Glutamatergic neuron (in vitro differentiated cells): ENCODE results near the gene AKR1C1. TPM values are rescaled to one million over a fixed set of nuclear protein-coding genes. Genes with fewer than 3 reads are reported as not detected.
"Not testable (repeated sequence)": the region's sequence is repeated elsewhere in the genome, so short reads cannot be mapped to it uniquely, and the experiment has no call there.

ENCODE experiments used
- DNase-seq: peaks from one replicate; pipeline ENCODE4 v3.0.0; 2022
- H3K27ac Mint-ChIP-seq: one replicate; pipeline ENCODE4 v1.8.0; 2020; ENCODE audit warnings: mild to moderate bottlenecking, mixed read lengths, inconsistent platforms; ENCODE audit not compliant: unreplicated experiment
- H3K27me3 Mint-ChIP-seq: one replicate; pipeline ENCODE4 v1.8.0; 2020; ENCODE audit warnings: mild to moderate bottlenecking, moderate library complexity, mixed read lengths, inconsistent platforms; ENCODE audit not compliant: unreplicated experiment
- H3K36me3 Mint-ChIP-seq: one replicate; pipeline ENCODE4 v1.8.0; 2020; ENCODE audit warnings: mild to moderate bottlenecking, mixed read lengths, inconsistent platforms; ENCODE audit not compliant: unreplicated experiment
- H3K4me1 Mint-ChIP-seq: one replicate; pipeline ENCODE4 v1.8.0; 2020; ENCODE audit warnings: mild to moderate bottlenecking, low read depth, mixed read lengths, inconsistent platforms; ENCODE audit not compliant: unreplicated experiment
- H3K4me3 Mint-ChIP-seq: one replicate; pipeline ENCODE4 v1.8.0; 2020; ENCODE audit warnings: mild to moderate bottlenecking, mixed read lengths, inconsistent platforms; ENCODE audit not compliant: unreplicated experiment
- H3K9me3 Mint-ChIP-seq: one replicate; pipeline ENCODE4 v1.8.0; 2020; ENCODE audit warnings: mild to moderate bottlenecking, moderate library complexity, mixed read lengths, inconsistent platforms; ENCODE audit not compliant: unreplicated experiment
- total RNA-seq: library from RNA; stranded (reverse); fragmentation: NEBNext Ultra II Directional; extraction: Animal tissue kit (Norgen Biotek cat#: 25700); gene quantifications from one replicate; pipeline ENCODE4 v1.2.1, GENCODE V29; 2021; ENCODE audit not compliant: unreplicated experiment
- TF ChIP-seq, protein P1 (sequence below): fragments of 200-600 bp; sonication (generic); IDR thresholded peaks from one replicate; pipeline ENCODE4 v1.5.0; 2021; ENCODE audit not compliant: partially characterized antibody, unreplicated experiment

AKR1C1 gene
- total RNA-seq, 1 donor from 2014 or later, result 24.7 TPM

DNA sequence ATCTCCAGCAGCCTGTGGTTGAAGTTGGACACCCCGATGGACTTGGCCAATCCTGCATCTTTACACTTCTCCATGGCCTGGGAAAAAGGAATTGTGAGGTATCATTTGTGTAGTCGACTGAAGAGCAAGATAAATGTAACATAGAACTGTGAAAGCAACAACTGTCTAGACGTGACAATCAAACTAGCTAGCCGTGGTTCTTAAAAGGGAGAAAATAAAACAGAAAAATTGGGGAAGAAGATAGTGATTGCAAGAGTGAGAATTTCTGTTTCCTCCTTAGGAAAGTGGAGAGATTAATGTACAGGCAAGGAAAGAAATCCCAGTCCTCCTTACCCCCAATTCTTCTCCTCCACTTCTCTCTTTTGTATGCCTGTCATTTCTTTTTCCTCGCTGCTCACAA is 35.5 kb downstream of the AKR1C1 start:
- H3K4me1 Mint-ChIP-seq, result no peaks in the 10 kb centered on the region
- TF ChIP-seq, protein P1, sequence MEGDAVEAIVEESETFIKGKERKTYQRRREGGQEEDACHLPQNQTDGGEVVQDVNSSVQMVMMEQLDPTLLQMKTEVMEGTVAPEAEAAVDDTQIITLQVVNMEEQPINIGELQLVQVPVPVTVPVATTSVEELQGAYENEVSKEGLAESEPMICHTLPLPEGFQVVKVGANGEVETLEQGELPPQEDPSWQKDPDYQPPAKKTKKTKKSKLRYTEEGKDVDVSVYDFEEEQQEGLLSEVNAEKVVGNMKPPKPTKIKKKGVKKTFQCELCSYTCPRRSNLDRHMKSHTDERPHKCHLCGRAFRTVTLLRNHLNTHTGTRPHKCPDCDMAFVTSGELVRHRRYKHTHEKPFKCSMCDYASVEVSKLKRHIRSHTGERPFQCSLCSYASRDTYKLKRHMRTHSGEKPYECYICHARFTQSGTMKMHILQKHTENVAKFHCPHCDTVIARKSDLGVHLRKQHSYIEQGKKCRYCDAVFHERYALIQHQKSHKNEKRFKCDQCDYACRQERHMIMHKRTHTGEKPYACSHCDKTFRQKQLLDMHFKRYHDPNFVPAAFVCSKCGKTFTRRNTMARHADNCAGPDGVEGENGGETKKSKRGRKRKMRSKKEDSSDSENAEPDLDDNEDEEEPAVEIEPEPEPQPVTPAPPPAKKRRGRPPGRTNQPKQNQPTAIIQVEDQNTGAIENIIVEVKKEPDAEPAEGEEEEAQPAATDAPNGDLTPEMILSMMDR, result no peak
- no peak overlapping the region for H3K27ac Mint-ChIP-seq
- no peaks in the 10 kb centered on the region for H3K36me3 Mint-ChIP-seq
- no peaks in the 10 kb centered on the region for H3K27me3 Mint-ChIP-seq
- no peak overlapping the region for H3K4me3 Mint-ChIP-seq
- no peak for DNase-seq
- no peaks in the 10 kb centered on the region for H3K9me3 Mint-ChIP-seq

DNA sequence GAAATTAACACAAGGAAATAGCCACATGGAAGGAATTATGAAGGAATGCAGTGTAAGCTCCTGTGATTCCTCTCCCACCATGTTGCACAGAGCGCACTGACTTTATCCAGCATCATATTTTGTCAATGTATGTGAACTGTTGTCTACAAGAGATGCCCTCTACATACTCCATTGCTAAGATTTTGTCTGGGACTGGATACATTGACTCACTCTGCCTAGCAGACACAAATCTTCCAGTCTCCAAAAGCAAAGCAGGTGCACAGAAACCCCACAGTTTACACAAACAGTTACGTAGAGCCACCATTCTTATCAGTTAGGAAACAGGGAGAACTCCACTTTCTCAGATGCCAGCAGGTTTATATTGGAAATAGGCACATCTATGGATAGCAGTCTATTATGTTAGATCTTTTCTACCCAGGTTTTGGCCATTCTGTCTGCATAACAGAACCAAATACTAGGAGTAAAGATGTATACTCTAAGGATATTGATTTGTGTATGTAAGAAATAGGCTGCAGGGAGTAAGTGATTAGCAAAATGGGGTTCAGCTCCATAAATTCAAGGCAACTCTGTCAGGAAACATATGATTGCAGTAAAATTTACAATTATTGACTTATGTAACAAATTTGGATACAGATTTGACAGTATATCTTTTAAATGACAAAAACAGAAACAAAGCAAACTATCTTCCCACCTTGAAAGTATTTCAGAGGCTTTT is 39.0 kb downstream of the AKR1C1 start:
- H3K4me3 Mint-ChIP-seq, result no peak overlapping the region
- DNase-seq, result no peak
- no peaks in the 10 kb centered on the region for H3K4me1 Mint-ChIP-seq
- no peaks in the 10 kb centered on the region for H3K36me3 Mint-ChIP-seq
- H3K27me3 Mint-ChIP-seq, result no peaks in the 10 kb centered on the region
- no peaks in the 10 kb centered on the region for H3K9me3 Mint-ChIP-seq
- TF ChIP-seq, protein P1, result no peak
- H3K27ac Mint-ChIP-seq, result no peak overlapping the region

DNA sequence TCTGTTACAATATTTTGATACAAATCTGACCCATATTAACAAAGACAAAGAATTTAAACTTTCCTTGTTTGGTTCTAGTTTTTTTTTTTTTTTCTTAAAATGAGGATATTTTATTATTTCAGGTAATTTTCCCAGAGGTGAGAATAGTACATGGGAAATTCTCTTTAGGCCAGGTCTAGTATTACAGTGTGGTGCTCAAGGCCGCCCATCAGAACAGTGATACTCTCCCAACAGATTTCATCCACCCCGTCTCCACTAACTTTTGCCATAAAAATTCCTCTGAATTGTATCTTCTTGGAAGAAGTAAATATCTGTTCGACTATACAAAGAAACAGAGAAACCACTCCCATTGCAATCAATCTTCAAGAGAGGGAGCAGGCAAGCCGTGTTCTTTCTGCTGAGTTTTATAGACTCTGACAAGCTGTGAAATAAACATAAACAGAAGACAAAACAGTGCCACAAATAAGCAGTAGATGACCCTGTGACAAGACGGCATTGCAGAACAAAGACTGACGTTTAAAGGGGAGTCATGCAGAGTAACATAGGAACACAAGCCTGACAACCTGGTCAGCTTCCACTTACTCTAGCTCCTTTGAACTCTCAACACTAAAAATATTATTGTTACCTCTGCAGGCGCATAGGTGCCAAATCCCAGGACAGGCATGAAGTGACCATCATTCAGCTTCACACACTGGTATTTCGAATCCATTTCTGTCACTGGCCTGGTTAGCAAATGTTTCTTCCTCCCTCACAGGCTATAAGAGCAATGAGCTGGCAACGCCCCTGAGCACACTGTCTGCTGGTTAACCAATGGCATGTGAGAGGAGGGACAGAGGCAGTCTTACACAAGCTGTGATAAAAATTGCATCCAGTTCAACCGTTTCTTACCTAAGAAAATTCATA is 40.2 kb downstream of the AKR1C1 start, which contains the start of gene AKR1C2:
Gene AKR1C2, minus strand, starts transcription at position 731 of the 903 bp plus-strand sequence. Its CDS starts 22 bp downstream, at position 709.
- not testable (repeated sequence) for H3K4me1 Mint-ChIP-seq, DNase-seq, H3K27ac Mint-ChIP-seq, H3K36me3 Mint-ChIP-seq, H3K9me3 Mint-ChIP-seq, H3K4me3 Mint-ChIP-seq, H3K27me3 Mint-ChIP-seq

DNA sequence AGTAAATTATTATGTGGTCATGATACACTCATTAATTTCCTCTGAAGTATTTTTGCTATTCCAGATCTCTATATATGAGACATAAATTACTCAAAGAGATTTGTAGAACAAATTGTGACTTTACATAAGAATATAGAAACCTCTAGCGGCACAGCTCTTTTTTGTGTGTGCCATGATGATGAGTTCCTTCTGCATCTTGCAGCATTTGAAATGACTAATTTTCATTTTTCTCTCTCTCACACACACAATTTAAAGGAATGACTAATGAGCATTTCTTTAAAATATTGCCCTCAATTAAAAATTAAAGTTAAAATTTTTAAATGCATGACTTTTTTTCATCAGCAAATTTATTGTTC is 40.8 kb downstream of the AKR1C1 start:
- H3K4me1 Mint-ChIP-seq, H3K36me3 Mint-ChIP-seq, H3K4me3 Mint-ChIP-seq, H3K9me3 Mint-ChIP-seq, H3K27ac Mint-ChIP-seq, DNase-seq, H3K27me3 Mint-ChIP-seq: not testable (repeated sequence)

DNA sequence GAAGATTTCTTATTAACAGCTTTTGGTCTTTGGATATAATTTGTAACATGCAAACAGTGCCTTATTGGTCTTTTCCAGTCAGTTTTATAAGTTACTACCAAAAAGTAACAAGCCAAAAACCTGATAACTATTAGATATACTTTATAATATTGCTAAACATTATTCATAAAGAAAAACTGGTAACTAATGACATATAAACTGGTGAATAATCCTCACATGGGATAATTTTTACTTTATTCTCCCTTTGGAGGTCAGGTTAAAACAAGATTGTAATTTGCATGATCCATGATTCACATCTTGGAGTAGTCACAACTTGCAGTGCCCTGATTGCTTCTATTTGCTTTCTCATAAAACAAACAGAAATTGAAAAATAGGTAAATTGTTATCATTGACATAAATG is 41.3 kb downstream of the AKR1C1 start:
- not testable (repeated sequence) for H3K4me1 Mint-ChIP-seq, H3K4me3 Mint-ChIP-seq, H3K9me3 Mint-ChIP-seq, H3K27me3 Mint-ChIP-seq, H3K27ac Mint-ChIP-seq, H3K36me3 Mint-ChIP-seq, DNase-seq

DNA sequence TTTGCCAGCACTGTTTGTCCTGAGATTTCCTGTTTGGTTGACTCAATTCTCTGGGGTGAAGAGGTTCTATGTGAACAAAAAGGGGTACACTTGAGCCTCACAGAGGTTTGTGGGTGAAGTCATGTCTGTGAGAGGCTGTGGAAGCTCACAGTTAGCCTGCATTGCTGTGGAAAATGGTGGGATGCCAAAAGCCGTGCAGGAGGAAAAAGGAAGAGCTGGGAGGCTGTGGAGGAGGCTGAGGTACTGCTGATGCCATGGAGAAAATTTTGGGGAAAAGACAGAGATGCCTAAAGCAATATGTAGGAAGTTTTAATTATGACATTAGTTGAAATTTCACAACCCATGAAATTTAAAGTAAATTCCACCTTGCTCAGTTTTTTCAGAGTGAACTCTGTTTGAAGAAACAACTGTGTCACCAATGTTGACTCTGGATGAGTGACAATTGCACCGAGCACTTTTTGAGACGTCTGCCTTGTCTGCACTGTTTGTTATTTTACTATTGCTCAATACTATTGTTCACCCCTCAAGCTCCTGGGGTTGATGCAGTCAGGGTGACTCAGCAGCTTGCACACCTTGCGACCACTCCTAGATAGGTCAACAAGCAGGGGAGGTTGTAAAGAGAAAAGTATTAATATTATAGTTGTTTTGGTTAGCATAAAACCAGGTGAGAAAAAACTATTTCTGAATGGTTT is 45.8 kb downstream of the AKR1C1 start:
- H3K27ac Mint-ChIP-seq, H3K4me1 Mint-ChIP-seq, H3K36me3 Mint-ChIP-seq, H3K27me3 Mint-ChIP-seq, H3K4me3 Mint-ChIP-seq, H3K9me3 Mint-ChIP-seq, DNase-seq: not testable (repeated sequence)

DNA sequence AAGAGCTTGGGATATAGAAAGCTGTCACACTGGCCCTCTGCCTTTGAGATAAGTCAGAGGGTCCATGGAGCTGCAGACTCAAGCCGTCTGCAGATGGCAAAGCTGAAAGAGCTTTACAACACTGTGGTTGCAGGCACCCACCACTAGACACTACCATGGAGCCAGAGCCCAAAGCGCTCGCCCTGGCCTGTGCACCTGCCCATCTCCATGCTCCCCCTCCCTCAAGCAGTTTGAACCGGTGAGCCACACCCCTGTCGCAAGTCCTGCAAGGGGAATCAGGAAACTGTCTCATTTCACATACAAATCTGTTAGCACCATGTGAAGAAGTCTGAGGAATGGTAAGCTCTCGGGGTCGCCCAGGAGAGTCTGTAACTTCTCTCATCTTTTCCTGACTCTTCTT is 46.8 kb downstream of the AKR1C1 start:
- not testable (repeated sequence) for H3K4me3 Mint-ChIP-seq, H3K27ac Mint-ChIP-seq, H3K27me3 Mint-ChIP-seq, DNase-seq, H3K4me1 Mint-ChIP-seq, H3K9me3 Mint-ChIP-seq, H3K36me3 Mint-ChIP-seq

DNA sequence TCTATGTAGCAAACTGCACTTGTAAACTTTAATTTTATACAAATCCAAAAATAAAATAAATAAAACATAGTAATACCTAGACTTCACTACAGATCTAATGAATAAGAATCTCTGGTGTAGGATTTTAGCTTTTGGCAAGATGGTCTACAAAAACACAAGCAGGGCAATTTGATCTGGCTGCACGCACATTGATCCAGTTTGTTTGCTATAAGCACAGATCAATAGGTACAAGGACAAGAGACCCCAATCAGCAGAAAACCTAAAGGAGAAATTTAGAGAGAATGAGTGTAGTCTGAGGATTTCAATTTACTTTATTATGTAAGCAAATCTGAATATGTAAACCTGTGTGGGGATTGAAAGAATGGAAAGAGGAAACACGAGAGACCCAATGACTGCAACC is 48.2 kb downstream of the AKR1C1 start:
- not testable (repeated sequence) for H3K9me3 Mint-ChIP-seq, H3K4me1 Mint-ChIP-seq, H3K4me3 Mint-ChIP-seq, H3K27me3 Mint-ChIP-seq, H3K36me3 Mint-ChIP-seq, H3K27ac Mint-ChIP-seq, DNase-seq
